Transverse colon (tissue), 4 donors: ENCODE measurements around the gene CLDN6. TPM values are rescaled to one million over a fixed set of nuclear protein-coding genes. Genes with fewer than 3 reads are reported as not detected.

ENCODE experiments used
- DNase-seq: peaks from one replicate; pipeline ENCODE4 v3.0.0-alpha.2; 2019
- H3K27ac ChIP-seq, 4 donors: fragments of 200-600 bp; sonication (generic); 2 replicates each; pipeline ENCODE4 v1.5.1; 2016 to 2018; ENCODE audit warnings: inconsistent platforms in 4 of 4
- H3K27me3 ChIP-seq: fragments of 200-600 bp; sonication (generic); 2 replicates; pipeline ENCODE4 v1.5.1; 2017; ENCODE audit warnings: inconsistent platforms
- H3K36me3 ChIP-seq, 4 donors: fragments of 200-600 bp; sonication (generic); 2 replicates each; pipeline ENCODE4 v1.5.1; 2017 to 2019; ENCODE audit warnings: inconsistent platforms in 4 of 4
- H3K4me1 ChIP-seq, 4 donors: fragments of 200-600 bp; sonication (generic); 2 replicates each; pipeline ENCODE4 v1.5.1; 2017 to 2020; ENCODE audit warnings: inconsistent platforms in 4 of 4
- H3K4me3 ChIP-seq, 4 donors: fragments of 200-600 bp; sonication (generic); 1 replicate in 1 of 4; 2 replicates in 3 of 4; pipeline versions ENCODE4 v1.5.1 to v1.6.1; 2017 to 2019; ENCODE audit warnings: inconsistent platforms in 4 of 4
- H3K9me3 ChIP-seq, 2 donors: fragments of 200-600 bp; sonication (generic); 2 replicates each; pipeline ENCODE4 v1.5.1; 2017 to 2019; ENCODE audit warnings: inconsistent platforms in 2 of 2
- CTCF ChIP-seq, 5 experiments: fragments of 200-600 bp in 3 of 5; fragments of 450-650 bp in 2 of 5; sonication (generic) in 3 of 5; IDR thresholded peaks; 1 replicate in 2 of 5; 2 replicates in 3 of 5; pipeline ENCODE4 v1.5.1; 2016 to 2017; ENCODE audit warnings: antibody characterized with exemption in 5 of 5, inconsistent platforms in 3 of 5, mild to moderate bottlenecking in 2 of 5, moderate library complexity in 1 of 5
- EP300 ChIP-seq: sonication (generic); formaldehyde crosslinking; IDR thresholded peaks from one replicate; pipeline ENCODE4 v1.6.1; 2017; ENCODE audit warnings: antibody characterized with exemption, low read depth
- POLR2A ChIP-seq: fragments of 450-650 bp; IDR thresholded peaks from one replicate; pipeline ENCODE4 v1.6.1; 2016; ENCODE audit warnings: antibody characterized with exemption, mild to moderate bottlenecking, moderate library complexity
- POLR2AphosphoS5 ChIP-seq, 3 donors: sonication (generic); formaldehyde crosslinking; IDR thresholded peaks; one replicate each; pipeline ENCODE4 v1.6.1; 2016; ENCODE audit warnings: antibody characterized with exemption in 3 of 3
- WGBS, 2 donors: methylation state at CpG; one replicate each; pipeline ENCODE4 v1.1.5; 2018; ENCODE audit warnings: low coverage in 1 of 2; 5-methylcytosine and 5-hydroxymethylcytosine counted together
- in situ Hi-C, 4 donors: fragments of 200-750 bp; cut with MboI; loops; one replicate each; pipeline versions ENCODE4 v1.15.0 to v1.15.1; 2017; ENCODE audit warnings: low sequenced_read_pairs in 3 of 4, low pct_ligation_motif_present in 1 of 4, low pct_unique_long_range_greater_than_20kb in 1 of 4
- intact Hi-C: fragments of 100-400 bp; cut with DNase I; formaldehyde crosslinking; loops from one replicate; pipeline ENCODE4 v1.15.1; 2023; ENCODE audit warnings: low total_unique reads
- total RNA-seq, 4 donors: library from RNA; depleted of rRNA; stranded (reverse); fragments of >200 nt; gene quantifications; one replicate each; pipeline ENCODE4 v1.1.0, GENCODE V29; 2016

CLDN6 gene
- total RNA-seq, 4 donors from 2014 or later: not detected

GRCh38 chr16:3047387-3047720 is 29.4 kb upstream of the CLDN6 start:
- no peak for DNase-seq
- no peak overlapping the region for H3K4me3 ChIP-seq

GRCh38 chr16:3046641-3047386 is 28.8 kb upstream of the CLDN6 start:
- intact Hi-C loops (no loop called here), in situ Hi-C loops (loop anchor here in 1 of 4 donors (25.0 kb wide), 1 partner anchor 90 kb away; the partner anchor contains the start of gene ZNF213)
- DNase-seq: no peak
- Histone ChIP-seq H3K9me3 (no peaks in the 10 kb centered on the region), H3K4me1 (peaks cover 0 to 22% (median 21%) of the 10 kb centered on the region in 4 donors), H3K36me3 (no peaks in the 10 kb centered on the region), H3K27ac (no peak overlapping the region), H3K27me3 (peaks cover 87% of the 10 kb centered on the region), H3K4me3 (peak overlapping the region in 3 of 4 donors; percentile 7 to 53 (median 25))
- 2% methylated on average over 48 of the region's 54 CpGs; no CpG with 5 or more reads in 1 of the 2 donors for WGBS, 2 donors
- no peak for TF ChIP-seq EP300
- TF ChIP-seq POLR2A: no peak

More at GRCh38 chr16:3047387-3047720, 29.4 kb upstream of the CLDN6 start:
- 19% methylated on average over 13 of the region's 13 CpGs; no CpG with 5 or more reads in 1 of the 2 donors for WGBS, 2 donors
- no peak for TF ChIP-seq POLR2A
- no peak for TF ChIP-seq CTCF (IDR thresholded peaks at IDR 0.05)
- TF ChIP-seq EP300: no peak
- TF ChIP-seq POLR2AphosphoS5 (IDR thresholded peaks at IDR 0.05): no peak
- Histone ChIP-seq H3K4me1 (peaks cover 0 to 22% (median 21%) of the 10 kb centered on the region in 4 donors), H3K27me3 (peaks cover 86% of the 10 kb centered on the region), H3K36me3 (no peaks in the 10 kb centered on the region), H3K9me3 (no peaks in the 10 kb centered on the region), H3K27ac (no peak overlapping the region)
- intact Hi-C loops: no loop called here
- in situ Hi-C loops: loop anchor here in 1 of 4 donors (25.0 kb wide), 1 partner anchor 90 kb away; the partner anchor contains the start of gene ZNF213

- WGBS, 2 donors: 2% methylated on average over 72 of the region's 86 CpGs; no CpG with 5 or more reads in 1 of the 2 donors
- H3K27me3 ChIP-seq: peaks cover 87% of the 10 kb centered on the region
- peak within 1 kb of the TSS in 3 of 4 donors; percentile 7 to 53 (median 25) for H3K4me3 ChIP-seq
- in situ Hi-C loops (loop anchor here in 1 of 4 donors (25.0 kb wide), 1 partner anchor 91 kb away; the partner anchor contains the start of gene ZNF213), intact Hi-C loops (no loop called here)
- TF ChIP-seq POLR2AphosphoS5 (IDR thresholded peaks at IDR 0.05) (no peak), POLR2A (no peak), CTCF (IDR thresholded peaks at IDR 0.05) (no peak), EP300 (no peak)
- no peak within 1 kb of the TSS for H3K27ac ChIP-seq
- peak; percentile 37 for DNase-seq
- H3K4me1 ChIP-seq: peaks cover 0 to 22% (median 21%) of the 10 kb centered on the region in 4 donors
- no peaks in the 10 kb centered on the region for H3K9me3 ChIP-seq
- no peaks in the 10 kb centered on the region for H3K36me3 ChIP-seq
These were observed 28.0 kb upstream of the CLDN6 start, which contains the start of gene MMP25 for GRCh38 chr16:3045758-3046640. Gene MMP25 (plus strand): TSS chr16:3046561. CDS start chr16:3046918, 357 bp downstream.

- WGBS, 2 donors: 68 to 92% methylated on average over 4 to 6 of the region's 6 CpGs
- DNase-seq: no peak
- Histone ChIP-seq H3K9me3 (no peaks in the 10 kb centered on the region), H3K4me1 (peaks cover 0 to 22% (median 21%) of the 10 kb centered on the region in 4 donors), H3K4me3 (no peak overlapping the region), H3K27ac (no peak overlapping the region), H3K27me3 (peaks cover 86% of the 10 kb centered on the region), H3K36me3 (no peaks in the 10 kb centered on the region)
- TF ChIP-seq POLR2A (no peak), EP300 (no peak), CTCF (IDR thresholded peaks at IDR 0.05) (no peak), POLR2AphosphoS5 (IDR thresholded peaks at IDR 0.05) (no peak)
- intact Hi-C loops: no loop called here
- in situ Hi-C loops: loop anchor here in 1 of 4 donors (25.0 kb wide), 1 partner anchor 93 kb away; the partner anchor contains the start of gene ZNF213
These were observed 26.7 kb upstream of the CLDN6 start for GRCh38 chr16:3044708-3045107.
